CD4-positive, alpha-beta T cell treated with Interleukin-15 for 1 hour (primary cell): Measurements from ENCODE around the gene MYO1D.
"Not testable (repeated sequence)": the region's sequence is repeated elsewhere in the genome, so short reads cannot be mapped to it uniquely, and the experiment has no call there.

Experiments used
- DNase-seq: peaks from one replicate; pipeline ENCODE4 v3.0.0-alpha.2; 2020

The MYO1D gene

GRCh38 chr17:32771396-32771795 lies 105.5 kb downstream of the MYO1D start:
- no peak for DNase-seq

GRCh38 chr17:32769846-32770245 lies 107.1 kb downstream of the MYO1D start:
- DNase-seq, result no peak

- no peak for DNase-seq
Observed at GRCh38 chr17:32763855-32764439, 113.0 kb downstream of the MYO1D start.

GRCh38 chr17:32759476-32759875 lies 117.4 kb downstream of the MYO1D start:
- no peak for DNase-seq

GRCh38 chr17:32757963-32758362 lies 119.0 kb downstream of the MYO1D start:
- DNase-seq, result no peak

- DNase-seq, result no peak
Observed at GRCh38 chr17:32756696-32757095, 120.2 kb downstream of the MYO1D start.

- no peak for DNase-seq
Observed at GRCh38 chr17:32755045-32755805, 121.7 kb downstream of the MYO1D start.

- no peak for DNase-seq
Observed at GRCh38 chr17:32752934-32753333, 124.0 kb downstream of the MYO1D start.

- DNase-seq, result no peak
Observed at GRCh38 chr17:32747856-32748255, 129.1 kb downstream of the MYO1D start.

- DNase-seq, result no peak
Observed at GRCh38 chr17:32746698-32747097, 130.2 kb downstream of the MYO1D start.

- DNase-seq, result no peak
Observed at GRCh38 chr17:32746280-32746679, 130.6 kb downstream of the MYO1D start.

- no peak for DNase-seq
Observed at GRCh38 chr17:32742681-32743538, 134.0 kb downstream of the MYO1D start.

GRCh38 chr17:32741381-32741780 lies 135.5 kb downstream of the MYO1D start:
- DNase-seq, result no peak

GRCh38 chr17:32739722-32740121 lies 137.2 kb downstream of the MYO1D start:
- no peak for DNase-seq

- not testable (repeated sequence) for DNase-seq
Observed at GRCh38 chr17:32739151-32739550, 137.8 kb downstream of the MYO1D start.

- DNase-seq, result no peak
Observed at GRCh38 chr17:32733401-32733800, 143.5 kb downstream of the MYO1D start.

GRCh38 chr17:32732900-32733299 lies 144.0 kb downstream of the MYO1D start:
- no peak for DNase-seq

GRCh38 chr17:32732296-32732642 lies 144.7 kb downstream of the MYO1D start:
- no peak for DNase-seq

GRCh38 chr17:32731556-32732295 lies 145.2 kb downstream of the MYO1D start:
- no peak for DNase-seq

- DNase-seq, result no peak
Observed at GRCh38 chr17:32727681-32728080, 149.2 kb downstream of the MYO1D start.

GRCh38 chr17:32725697-32726096 lies 151.2 kb downstream of the MYO1D start:
- no peak for DNase-seq

GRCh38 chr17:32723310-32723955 lies 153.5 kb downstream of the MYO1D start:
- DNase-seq, result no peak

- no peak for DNase-seq
Observed at GRCh38 chr17:32722733-32723132, 154.2 kb downstream of the MYO1D start.
